T-cell (primary cell): ENCODE measurements around the gene NTHL1. TPM values are rescaled to one million over a fixed set of nuclear protein-coding genes. Genes with fewer than 3 reads are reported as not detected.

ENCODE experiments used
- ATAC-seq, 4 experiments: fragments of 200-7000 bp in 3 of 4; fragments of 150-1000 bp in 1 of 4; cut with Tn5 transposase; replicated peaks in 1 of 4; 1 replicate in 3 of 4; 2 replicates in 1 of 4; pipeline ENCODE4 v1.10.0; 2021; ENCODE audit warnings: moderate library complexity in 3 of 4, mild to moderate bottlenecking in 2 of 4, moderate number of reproducible peaks in 1 of 4
- CTCF ChIA-PET, 2 donors: fragments of 300-600 bp; sonication (Branson Sonifier 250); formaldehyde crosslinking; loops; one replicate each; lab custom pipeline; 2022; ENCODE audit warnings: antibody characterized with exemption in 2 of 2; lab: Charles Lee
- POLR2A ChIA-PET, 2 donors: fragments of 300-600 bp; sonication (Branson Sonifier 250); formaldehyde crosslinking; loops; one replicate each; lab custom pipeline; 2022; ENCODE audit warnings: antibody characterized with exemption in 2 of 2; lab: Charles Lee
- DNase-seq, 35 experiments: peaks; one replicate each; pipeline versions ENCODE4 v3.0.0 to v3.0.0-alpha.2; 2013 to 2023
- H3K27ac ChIP-seq: one replicate; pipeline ENCODE4 v1.5.1; 2013; ENCODE audit warnings: low read length
- H3K27me3 ChIP-seq, 2 experiments: replicated peaks in 1 of 2; 1 replicate in 1 of 2; 2 replicates in 1 of 2; pipeline versions ENCODE4 v1.6.1 to v1.7.0; 2013; ENCODE audit warnings: low read length in 1 of 2, mixed read lengths in 1 of 2; ENCODE audit not compliant: control insufficient read depth in 2 of 2, insufficient read depth in 2 of 2; ENCODE audit errors: extremely low read depth in 1 of 2
- H3K36me3 ChIP-seq, 2 donors: 1 replicate in 1 of 2; 2 replicates in 1 of 2; pipeline versions ENCODE4 v1.6.1 to v1.7.0; 2013; ENCODE audit warnings: low read length in 1 of 2; ENCODE audit not compliant: control insufficient read depth in 2 of 2, insufficient read depth in 1 of 2; ENCODE audit errors: extremely low read depth in 1 of 2
- H3K4me1 ChIP-seq, 2 experiments: 1 replicate in 1 of 2; 2 replicates in 1 of 2; pipeline versions ENCODE4 v1.6.1 to v1.7.0; 2013; ENCODE audit warnings: low read length in 2 of 2, mixed read lengths in 1 of 2; ENCODE audit not compliant: insufficient read depth in 2 of 2, control insufficient read depth in 1 of 2; ENCODE audit errors: extremely low read depth in 1 of 2
- H3K4me3 ChIP-seq, 2 donors: 1 replicate in 1 of 2; 2 replicates in 1 of 2; pipeline versions ENCODE4 v1.5.1 to v1.7.0; 2013; ENCODE audit warnings: mild to moderate bottlenecking in 2 of 2, low read length in 1 of 2, moderate library complexity in 1 of 2; ENCODE audit not compliant: control insufficient read depth in 1 of 2; ENCODE audit errors: extremely low read depth in 1 of 2
- H3K9me3 ChIP-seq: 2 replicates; pipeline ENCODE4 v1.7.0; 2013
- H3K27ac Mint-ChIP-seq, 2 donors: one replicate each; pipeline ENCODE4 v1.8.0; 2020 to 2021; ENCODE audit warnings: mild to moderate bottlenecking in 2 of 2, mixed read lengths in 2 of 2
- H3K27me3 Mint-ChIP-seq, 2 donors: one replicate each; pipeline ENCODE4 v1.8.0; 2021 to 2022; ENCODE audit warnings: mixed read lengths in 2 of 2
- H3K36me3 Mint-ChIP-seq: one replicate; pipeline ENCODE4 v1.8.0; 2021; ENCODE audit warnings: mixed read lengths
- H3K4me1 Mint-ChIP-seq, 3 donors: one replicate each; pipeline ENCODE4 v1.8.0; 2020 to 2022; ENCODE audit warnings: mixed read lengths in 3 of 3, mild to moderate bottlenecking in 1 of 3
- H3K4me3 Mint-ChIP-seq, 3 donors: one replicate each; pipeline ENCODE4 v1.8.0; 2020 to 2022; ENCODE audit warnings: mild to moderate bottlenecking in 3 of 3, mixed read lengths in 3 of 3, moderate library complexity in 3 of 3
- H3K9me3 Mint-ChIP-seq, 3 donors: one replicate each; pipeline ENCODE4 v1.8.0; 2020 to 2022; ENCODE audit warnings: mixed read lengths in 3 of 3
- WGBS: methylation state at CpG from one replicate; pipeline ENCODE4 v1.1.5; 2013; ENCODE audit warnings: missing lambda C conversion rate; ENCODE audit not compliant: insufficient coverage; 5-methylcytosine and 5-hydroxymethylcytosine counted together
- total RNA-seq, 35 experiments: library from RNA in 6 of 35; stranded (reverse) in 6 of 35; fragments of 120-200 nt in 1 of 35; gene quantifications; one replicate each; pipeline versions ENCODE4 v1.2.1 to v1.2.4 and lab custom pipeline; 2013 to 2026

Gene NTHL1
- total RNA-seq, 5 donors from 2014 or later (not counting 1 experiment from before 2014, with no cell fraction given) = 5.8 to 24.1 (median 18.3) TPM

DNA sequence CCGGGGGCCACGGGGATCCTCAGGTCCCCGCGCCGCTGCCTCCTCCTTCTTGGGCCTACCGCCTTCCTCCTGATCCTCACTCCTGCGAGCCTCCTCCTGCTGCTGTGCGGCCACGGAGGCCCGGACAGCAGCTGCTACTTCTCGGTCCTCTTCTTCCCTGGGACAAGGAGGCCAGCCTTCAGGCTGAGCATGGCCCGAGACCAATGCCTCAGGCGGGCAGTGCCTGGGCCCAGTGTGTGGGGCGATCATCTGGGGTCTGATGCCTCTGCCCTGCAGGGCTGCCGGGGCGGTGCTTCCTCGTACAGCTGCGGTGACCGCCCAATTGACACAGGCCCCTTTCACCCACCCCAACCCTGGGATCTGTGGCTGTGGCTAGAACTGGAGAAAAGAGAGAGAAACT is 46.6 kb downstream of the NTHL1 start:
- Mint-ChIP-seq H3K36me3 (peaks cover 14% of the 10 kb centered on the region), H3K27me3 (no peaks in the 10 kb centered on the region), H3K4me1 (peaks cover 8 to 17% (median 11%) of the 10 kb centered on the region in 3 donors), H3K9me3 (no peaks in the 10 kb centered on the region), H3K4me3 (no peak overlapping the region), H3K27ac (no peak overlapping the region)
- H3K4me1 ChIP-seq = peaks cover 2 to 31% of the 10 kb centered on the region in 2 experiments
- H3K36me3 ChIP-seq = peaks cover 30 to 61% of the 10 kb centered on the region in 2 donors
- ChIA-PET CTCF (no interaction called here), POLR2A (no interaction called here)
- no peak overlapping the region for H3K27ac ChIP-seq
- WGBS = 97% methylated on average over 10 of the region's 19 CpGs
- H3K27me3 ChIP-seq = no peaks in the 10 kb centered on the region
- no peaks in the 10 kb centered on the region for H3K9me3 ChIP-seq
- DNase-seq = no peak
- no peak for ATAC-seq
- no peak overlapping the region for H3K4me3 ChIP-seq

DNA sequence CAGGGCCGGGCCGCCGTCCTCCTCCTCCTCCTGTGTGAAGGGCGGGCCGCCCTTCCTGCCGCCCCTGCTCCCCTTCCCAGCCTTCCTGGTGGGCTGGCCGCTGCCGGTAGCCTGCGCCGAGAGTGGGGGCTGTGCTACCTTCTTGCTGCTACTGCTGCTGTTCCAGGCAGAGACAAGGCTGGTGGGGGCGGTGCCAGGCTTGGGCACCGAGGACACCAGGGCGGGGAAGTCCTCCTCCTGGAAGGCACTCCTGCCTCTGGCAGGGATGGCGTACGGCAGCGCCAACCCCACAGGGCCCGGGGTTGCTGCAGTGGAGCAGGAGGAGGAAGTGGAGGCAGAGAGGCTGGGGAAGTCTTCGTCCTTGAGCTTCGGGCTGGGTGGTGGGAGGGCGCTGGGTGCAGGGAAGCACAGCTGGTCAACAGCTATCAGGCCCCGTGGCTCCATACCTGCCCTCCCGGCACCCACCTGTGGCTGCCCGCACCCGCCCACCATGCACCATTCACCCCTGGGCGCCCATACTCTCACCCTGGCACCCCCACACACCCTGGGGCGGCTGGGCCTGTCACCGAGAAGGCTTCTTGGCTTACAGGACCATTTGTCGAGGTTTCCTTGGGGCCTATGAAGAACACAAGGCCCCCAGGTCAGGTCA is 47.6 kb downstream of the NTHL1 start:
- DNase-seq (no peak), ATAC-seq (no peak)
- peaks cover 2 to 11% (median 8%) of the 10 kb centered on the region in 3 donors for H3K4me1 Mint-ChIP-seq
- Histone ChIP-seq H3K27ac (no peak overlapping the region), H3K4me1 (peaks cover 2 to 21% of the 10 kb centered on the region in 2 experiments), H3K9me3 (no peaks in the 10 kb centered on the region), H3K36me3 (peaks cover 28 to 61% of the 10 kb centered on the region in 2 donors), H3K4me3 (no peak overlapping the region), H3K27me3 (no peaks in the 10 kb centered on the region)
- H3K27ac Mint-ChIP-seq = no peak overlapping the region
- 95% methylated on average over 21 of the region's 28 CpGs for WGBS
- no peaks in the 10 kb centered on the region for H3K27me3 Mint-ChIP-seq
- H3K9me3 Mint-ChIP-seq = no peaks in the 10 kb centered on the region
- ChIA-PET CTCF (no interaction called here), POLR2A (no interaction called here)
- H3K36me3 Mint-ChIP-seq = peaks cover 14% of the 10 kb centered on the region
- no peak overlapping the region for H3K4me3 Mint-ChIP-seq

DNA sequence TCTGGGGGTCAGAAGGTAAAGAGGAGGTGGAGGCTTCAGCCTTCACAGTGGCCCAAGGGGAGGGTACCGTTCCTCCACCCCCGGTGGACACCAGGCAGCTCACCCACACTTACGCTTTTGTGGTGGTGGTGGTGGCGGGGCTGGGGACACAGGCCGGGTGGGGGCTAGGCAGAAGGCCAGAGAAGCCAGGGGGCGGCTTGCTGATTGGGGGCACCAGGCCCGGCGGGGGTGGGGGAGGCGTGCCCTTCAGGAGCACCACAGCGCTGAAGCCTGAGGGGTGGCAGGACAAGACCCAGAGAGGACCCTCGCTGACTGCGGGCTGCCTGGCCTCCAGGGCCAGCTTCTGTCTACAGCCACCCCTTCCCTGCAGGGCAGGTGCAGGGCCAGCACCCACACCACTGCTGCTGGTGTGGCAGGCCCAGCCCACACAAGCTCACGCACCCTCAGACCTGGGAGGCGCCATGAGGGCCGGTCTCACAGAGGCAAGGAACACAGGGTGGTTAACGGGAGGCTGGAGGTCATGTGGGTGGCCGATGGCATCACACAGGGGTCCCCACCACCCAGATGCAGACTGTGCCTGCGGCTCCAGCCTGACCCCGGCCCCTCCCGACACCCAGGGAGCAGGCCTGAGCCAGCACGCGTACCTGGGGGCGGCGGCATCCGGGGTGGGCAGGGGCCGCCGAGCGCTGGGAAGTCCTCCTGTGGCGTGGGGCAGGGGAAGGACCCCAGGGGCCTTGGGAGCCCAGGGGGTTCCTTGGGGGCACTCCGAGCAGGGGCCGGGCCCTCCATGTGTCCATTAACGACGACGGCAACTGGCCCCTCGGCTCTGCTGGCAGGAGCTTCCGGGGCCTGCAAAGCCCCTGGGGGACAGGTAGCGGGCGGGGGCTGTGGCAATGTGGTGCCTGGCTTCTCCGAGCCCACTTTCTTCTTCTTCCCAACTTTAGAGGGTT is 48.5 kb downstream of the NTHL1 start:
- Mint-ChIP-seq H3K4me3 (no peak overlapping the region), H3K4me1 (peaks cover 0 to 4% (median 3%) of the 10 kb centered on the region in 3 donors), H3K27me3 (no peaks in the 10 kb centered on the region), H3K36me3 (peaks cover 14% of the 10 kb centered on the region), H3K27ac (no peak overlapping the region), H3K9me3 (no peaks in the 10 kb centered on the region)
- peaks cover 0 to 12% of the 10 kb centered on the region in 2 experiments for H3K4me1 ChIP-seq
- POLR2A ChIA-PET = no interaction called here
- H3K9me3 ChIP-seq = no peaks in the 10 kb centered on the region
- no peak for DNase-seq
- CTCF ChIA-PET = no interaction called here
- no peak overlapping the region for H3K27ac ChIP-seq
- H3K36me3 ChIP-seq = peaks cover 28 to 61% of the 10 kb centered on the region in 2 donors
- H3K4me3 ChIP-seq = no peak overlapping the region
- no peaks in the 10 kb centered on the region for H3K27me3 ChIP-seq
- ATAC-seq = no peak
- WGBS = 96% methylated on average over 25 of the region's 39 CpGs

DNA sequence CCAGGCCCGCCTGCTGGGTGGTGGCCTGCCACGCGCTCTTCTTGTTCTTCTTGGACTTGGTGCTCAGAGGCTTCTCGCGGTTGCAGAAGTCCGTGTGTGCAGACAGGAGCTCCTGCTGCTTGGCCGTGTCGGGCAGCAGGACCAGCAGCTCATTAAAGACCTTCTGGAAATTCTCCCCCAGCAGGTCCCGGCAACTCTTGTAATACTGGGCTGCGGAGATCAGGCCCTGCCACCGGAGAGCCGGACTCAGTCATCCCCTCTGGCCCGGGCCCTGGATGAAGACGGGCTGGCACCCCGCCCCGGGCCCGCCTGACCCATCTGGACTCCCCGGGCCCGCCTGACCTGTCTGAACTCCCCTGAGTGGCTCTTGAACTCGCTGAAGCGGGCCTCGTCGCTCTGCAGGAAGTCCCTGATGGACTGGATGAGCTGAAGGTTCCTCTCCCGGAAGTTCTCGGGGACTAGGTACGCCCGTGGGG is 49.2 kb downstream of the NTHL1 start:
- WGBS = 96% methylated on average over 23 of the region's 27 CpGs
- Mint-ChIP-seq H3K9me3 (no peaks in the 10 kb centered on the region), H3K27me3 (no peaks in the 10 kb centered on the region), H3K4me3 (no peak overlapping the region), H3K36me3 (peaks cover 14% of the 10 kb centered on the region), H3K27ac (no peak overlapping the region), H3K4me1 (peaks cover 0 to 4% (median 0%) of the 10 kb centered on the region in 3 donors)
- H3K27ac ChIP-seq = no peak overlapping the region
- peaks cover 0 to 5% of the 10 kb centered on the region in 2 experiments for H3K4me1 ChIP-seq
- DNase-seq (no peak), ATAC-seq (no peak)
- H3K36me3 ChIP-seq = peaks cover 23 to 59% of the 10 kb centered on the region in 2 donors
- H3K9me3 ChIP-seq = no peaks in the 10 kb centered on the region
- CTCF ChIA-PET = no interaction called here
- H3K4me3 ChIP-seq = no peak overlapping the region
- H3K27me3 ChIP-seq = no peaks in the 10 kb centered on the region
- POLR2A ChIA-PET = no interaction called here

DNA sequence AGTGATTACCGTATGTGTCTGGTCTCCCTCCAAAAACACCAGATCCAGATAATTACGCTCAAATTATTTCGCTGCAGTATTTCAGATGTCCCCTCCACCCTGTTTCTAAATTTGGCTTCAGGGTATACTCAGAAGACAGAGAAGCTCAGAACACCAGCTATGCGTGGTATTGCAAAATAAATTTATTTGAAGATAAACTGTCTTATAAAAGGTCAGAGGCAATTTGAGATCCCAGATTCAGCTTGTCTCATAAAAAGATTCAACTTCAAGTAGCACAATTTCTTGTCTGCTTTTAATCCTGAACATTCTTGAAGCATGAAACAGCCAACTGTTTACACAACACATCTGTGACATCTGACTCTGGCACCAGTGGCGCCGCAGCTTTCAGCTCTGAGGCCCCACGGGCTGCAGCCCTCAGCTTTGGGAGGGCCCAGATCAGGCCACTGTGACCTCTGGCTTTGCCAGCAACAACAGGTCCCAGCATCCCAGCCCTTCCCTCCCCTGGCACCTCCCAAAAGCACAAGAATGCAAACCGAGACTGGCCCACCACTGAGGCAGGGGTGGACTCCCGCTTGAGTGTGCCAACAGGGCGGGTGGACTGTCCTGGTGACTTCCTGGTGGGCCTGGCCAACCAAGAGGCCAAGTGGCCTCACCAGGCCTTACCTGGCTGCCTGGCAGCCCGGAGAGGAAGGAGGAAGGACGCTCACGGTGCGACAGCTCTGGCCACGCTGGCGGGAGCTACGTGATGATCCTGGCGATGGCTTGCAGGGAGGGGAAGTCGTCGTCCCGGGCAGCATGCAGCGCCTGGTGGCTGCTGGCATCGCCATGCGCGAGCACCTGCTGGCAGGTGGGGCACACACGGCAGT is 49.9 kb downstream of the NTHL1 start:
- H3K36me3 ChIP-seq = peaks cover 21 to 52% of the 10 kb centered on the region in 2 donors
- no peak overlapping the region for H3K4me3 ChIP-seq
- ATAC-seq (no peak), DNase-seq (no peak)
- H3K9me3 ChIP-seq = no peaks in the 10 kb centered on the region
- WGBS = 91% methylated on average over 16 of the region's 26 CpGs
- H3K27ac ChIP-seq = no peak overlapping the region
- H3K27ac Mint-ChIP-seq = no peak overlapping the region
- peaks cover 14% of the 10 kb centered on the region for H3K36me3 Mint-ChIP-seq
- peaks cover 0 to 4% of the 10 kb centered on the region in 2 experiments for H3K4me1 ChIP-seq
- H3K9me3 Mint-ChIP-seq = no peaks in the 10 kb centered on the region
- no peaks in the 10 kb centered on the region for H3K27me3 ChIP-seq
- no peak overlapping the region for H3K4me3 Mint-ChIP-seq
- CTCF ChIA-PET = interaction anchor here in 1 of 2 donors (0.6 kb wide), 1 partner anchor 252 kb away, joined by 5 read pairs; no protein-coding TSS in a partner anchor
- H3K4me1 Mint-ChIP-seq = peaks cover 0 to 6% (median 0%) of the 10 kb centered on the region in 3 donors
- POLR2A ChIA-PET = no interaction called here
- no peaks in the 10 kb centered on the region for H3K27me3 Mint-ChIP-seq
